Measurements from ENCODE around the gene GSTM5. TPM values are rescaled to one million over a fixed set of nuclear protein-coding genes. Genes with fewer than 3 reads are reported as not detected.
"Not testable (repeated sequence)": the region's sequence is repeated elsewhere in the genome, so short reads cannot be mapped to it uniquely, and the experiment has no call there.

Gene GSTM5
- total RNA-seq, 1 donor from 2014 or later: 4.4 TPM

GRCh38 chr1:109762039-109762585, 50.1 kb downstream of the GSTM5 start:
- no peak for DNase-seq

- no peak for DNase-seq
Measured at GRCh38 chr1:109762821-109763645, 51.0 kb downstream of the GSTM5 start.

- DNase-seq: no peak
Measured at GRCh38 chr1:109763646-109764415, 51.8 kb downstream of the GSTM5 start, which contains the start of gene EPS8L3. EPS8L3 (minus strand) TSS chr1:109763923; CDS start chr1:109761749, 2,174 bp downstream.

- DNase-seq: no peak
Measured at GRCh38 chr1:109764561-109765482, 52.8 kb downstream of the GSTM5 start.

GRCh38 chr1:109765483-109765815, 53.4 kb downstream of the GSTM5 start:
- no peak for DNase-seq

- no peak for DNase-seq
Measured at GRCh38 chr1:109765896-109766615, 54.0 kb downstream of the GSTM5 start.

GRCh38 chr1:109766991-109767636, 55.1 kb downstream of the GSTM5 start:
- DNase-seq: not testable (repeated sequence)

Other genes starting within 250 kb of the GSTM5 start
- gene SYPL2, start 245.7 kb upstream of the GSTM5 start, total RNA-seq: 61.5 TPM
- 2.2 TPM for gene ATXN7L2, start 228.3 kb upstream of the GSTM5 start, total RNA-seq
- 6.3 TPM for gene CYB561D1, start 218.2 kb upstream of the GSTM5 start, total RNA-seq
- 9.1 TPM for gene AMIGO1, start 202.5 kb upstream of the GSTM5 start, total RNA-seq
- gene GPR61, start 172.4 kb upstream of the GSTM5 start, total RNA-seq: 0.62 TPM
- gene GNAI3, start 163.6 kb upstream of the GSTM5 start, total RNA-seq: 10.1 TPM
- gene GNAT2, start 92.6 kb upstream of the GSTM5 start, total RNA-seq: 0.21 TPM
- 39.3 TPM for gene AMPD2, start 92.4 kb upstream of the GSTM5 start, total RNA-seq
- 11.4 TPM for gene GSTM4, start 56.2 kb upstream of the GSTM5 start, total RNA-seq
- gene GSTM2, start 44.2 kb upstream of the GSTM5 start, total RNA-seq: 62.2 TPM
- not detected for gene GSTM1, start 24.4 kb upstream of the GSTM5 start, total RNA-seq
- 48.0 TPM for gene GSTM3, start 28.8 kb downstream of the GSTM5 start, total RNA-seq
- gene EPS8L3, start 51.7 kb downstream of the GSTM5 start, total RNA-seq: not detected
- 16.5 TPM for gene CSF1, start 198.6 kb downstream of the GSTM5 start, total RNA-seq

Measured in tongue (tissue), 2 donors.